ENCODE results near the gene NMNAT3.

NMNAT3 gene

DNA sequence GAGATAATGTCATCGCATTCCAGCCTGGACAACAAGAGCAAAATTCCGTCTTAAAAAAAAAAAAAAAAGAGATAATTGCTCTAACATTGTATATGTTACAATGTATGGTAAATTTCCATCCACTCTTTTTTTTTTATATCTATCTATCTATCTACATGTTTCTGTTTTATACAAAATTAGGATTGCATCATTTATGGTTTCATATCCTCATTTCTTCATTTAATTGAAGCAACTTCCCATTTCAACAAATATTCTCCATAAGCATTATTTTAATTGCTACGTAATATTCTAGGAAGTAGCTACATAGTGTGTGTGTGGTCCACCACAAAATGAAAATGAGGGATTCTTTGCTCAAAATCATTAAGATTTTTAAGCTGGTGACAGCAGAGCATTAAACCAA is 156.6 kb downstream of the NMNAT3 start:
- Histone ChIP-seq H3K4me1 (ENCODE audit: control insufficient read depth in 1 of 2, insufficient read depth in 1 of 2, low read depth in 1 of 2, low read length in 1 of 2) (peaks cover 5 to 11% of the 10 kb centered on the region in 2 experiments), H3K9me3 (no peaks in the 10 kb centered on the region), H3K27me3 (no peaks in the 10 kb centered on the region), H3K36me3 (no peaks in the 10 kb centered on the region), H3K27ac (no peak overlapping the region), H3K4me3 (ENCODE audit: low read depth in 1 of 2, low read length in 1 of 2) (no peak overlapping the region)
- TF ChIP-seq, protein P1, sequence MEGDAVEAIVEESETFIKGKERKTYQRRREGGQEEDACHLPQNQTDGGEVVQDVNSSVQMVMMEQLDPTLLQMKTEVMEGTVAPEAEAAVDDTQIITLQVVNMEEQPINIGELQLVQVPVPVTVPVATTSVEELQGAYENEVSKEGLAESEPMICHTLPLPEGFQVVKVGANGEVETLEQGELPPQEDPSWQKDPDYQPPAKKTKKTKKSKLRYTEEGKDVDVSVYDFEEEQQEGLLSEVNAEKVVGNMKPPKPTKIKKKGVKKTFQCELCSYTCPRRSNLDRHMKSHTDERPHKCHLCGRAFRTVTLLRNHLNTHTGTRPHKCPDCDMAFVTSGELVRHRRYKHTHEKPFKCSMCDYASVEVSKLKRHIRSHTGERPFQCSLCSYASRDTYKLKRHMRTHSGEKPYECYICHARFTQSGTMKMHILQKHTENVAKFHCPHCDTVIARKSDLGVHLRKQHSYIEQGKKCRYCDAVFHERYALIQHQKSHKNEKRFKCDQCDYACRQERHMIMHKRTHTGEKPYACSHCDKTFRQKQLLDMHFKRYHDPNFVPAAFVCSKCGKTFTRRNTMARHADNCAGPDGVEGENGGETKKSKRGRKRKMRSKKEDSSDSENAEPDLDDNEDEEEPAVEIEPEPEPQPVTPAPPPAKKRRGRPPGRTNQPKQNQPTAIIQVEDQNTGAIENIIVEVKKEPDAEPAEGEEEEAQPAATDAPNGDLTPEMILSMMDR (IDR thresholded peaks at IDR 0.05): no peak

DNA sequence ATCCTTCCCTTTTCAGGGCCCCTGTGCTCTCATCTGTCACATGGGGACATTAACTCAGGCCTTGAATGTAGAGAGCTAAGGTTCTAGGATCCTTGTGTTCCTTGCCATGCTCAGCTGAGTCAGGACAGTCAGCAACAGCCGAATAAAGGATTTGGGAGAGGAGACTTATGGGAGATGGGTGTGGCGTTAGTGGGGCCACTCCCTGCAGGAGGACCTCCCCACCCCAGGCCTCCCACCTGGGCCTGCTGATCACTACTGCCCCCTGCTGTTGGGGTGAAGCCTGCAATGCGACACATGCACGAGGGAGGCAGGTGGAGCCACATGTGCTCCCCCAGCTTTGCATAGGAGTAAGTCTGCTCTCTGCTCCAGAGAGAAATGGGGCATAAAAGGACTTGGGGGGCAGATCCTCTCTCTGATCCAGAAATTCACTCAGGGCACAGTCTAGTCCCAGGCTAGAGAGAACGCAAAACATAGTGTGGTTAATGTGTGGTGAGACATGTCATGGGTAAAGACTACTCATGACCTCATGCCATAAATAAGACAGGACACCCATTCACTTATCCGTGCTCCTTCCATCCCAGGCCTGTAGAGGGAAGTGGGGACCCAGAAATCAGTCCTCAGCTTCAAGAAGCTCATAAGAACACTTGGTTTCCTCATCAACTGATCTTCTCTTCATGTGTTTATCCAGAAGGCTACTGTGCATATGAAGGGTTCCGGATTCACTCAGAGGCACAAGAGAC is 157.6 kb downstream of the NMNAT3 start:
- TF ChIP-seq, protein P1 (IDR thresholded peaks at IDR 0.05): no peak
- H3K27ac ChIP-seq: no peak overlapping the region
- no peaks in the 10 kb centered on the region for H3K9me3 ChIP-seq
- no peak overlapping the region for H3K4me3 ChIP-seq (ENCODE audit: low read depth in 1 of 2, low read length in 1 of 2)
- H3K36me3 ChIP-seq: no peaks in the 10 kb centered on the region
- H3K4me1 ChIP-seq (ENCODE audit: control insufficient read depth in 1 of 2, insufficient read depth in 1 of 2, low read depth in 1 of 2, low read length in 1 of 2): peaks cover 5 to 11% of the 10 kb centered on the region in 2 experiments
- H3K27me3 ChIP-seq: no peaks in the 10 kb centered on the region

DNA sequence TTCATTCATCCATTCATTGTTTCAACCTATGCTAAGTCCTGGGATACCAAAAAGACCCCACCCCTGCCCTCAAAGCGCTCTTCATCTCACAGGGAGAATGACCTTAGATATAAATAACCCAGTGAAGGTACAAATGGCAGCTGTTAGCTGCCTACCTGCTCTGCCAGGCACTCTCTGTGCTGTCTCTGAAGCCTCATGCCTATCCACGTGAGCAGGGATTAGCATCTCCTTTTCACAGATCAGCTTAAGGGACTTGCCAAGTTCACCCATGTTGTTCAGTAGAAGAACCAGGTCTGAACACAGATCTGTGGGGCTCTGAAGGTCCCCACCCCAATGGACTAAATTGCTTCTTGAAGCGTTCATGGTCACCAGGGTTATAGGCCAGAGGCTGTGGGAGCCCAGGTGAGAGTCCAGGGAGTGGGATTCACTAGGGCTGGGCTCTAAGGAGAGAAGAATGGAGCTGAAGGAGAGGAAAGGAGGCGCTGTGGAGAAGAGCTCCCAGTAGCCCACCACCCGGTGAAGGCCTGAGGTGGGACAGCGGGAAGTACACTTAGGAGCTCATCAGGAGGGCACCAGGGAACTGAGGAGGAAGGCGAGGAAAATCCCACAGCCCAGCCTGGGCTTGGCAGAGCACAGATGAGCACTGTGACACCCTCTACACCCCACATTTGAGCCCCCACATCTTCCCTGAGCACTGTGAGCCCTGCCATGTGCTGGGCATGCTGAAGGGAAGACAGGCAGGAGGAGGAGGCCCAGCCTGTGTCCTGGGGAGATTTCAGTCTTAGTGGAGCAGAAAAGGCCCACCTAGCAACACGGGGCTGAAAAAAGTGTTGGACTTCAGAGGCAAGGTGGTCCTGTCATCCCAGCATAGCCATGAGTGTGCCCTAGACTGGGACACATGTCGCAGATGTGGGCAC is 158.6 kb downstream of the NMNAT3 start:
- Histone ChIP-seq H3K27me3 (no peaks in the 10 kb centered on the region), H3K27ac (no peak overlapping the region), H3K4me1 (ENCODE audit: control insufficient read depth in 1 of 2, insufficient read depth in 1 of 2, low read depth in 1 of 2, low read length in 1 of 2) (peaks cover 5 to 11% of the 10 kb centered on the region in 2 experiments), H3K36me3 (no peaks in the 10 kb centered on the region), H3K4me3 (ENCODE audit: low read depth in 1 of 2, low read length in 1 of 2) (no peak overlapping the region), H3K9me3 (no peaks in the 10 kb centered on the region)
- TF ChIP-seq, protein P1 (IDR thresholded peaks at IDR 0.05): no peak

DNA sequence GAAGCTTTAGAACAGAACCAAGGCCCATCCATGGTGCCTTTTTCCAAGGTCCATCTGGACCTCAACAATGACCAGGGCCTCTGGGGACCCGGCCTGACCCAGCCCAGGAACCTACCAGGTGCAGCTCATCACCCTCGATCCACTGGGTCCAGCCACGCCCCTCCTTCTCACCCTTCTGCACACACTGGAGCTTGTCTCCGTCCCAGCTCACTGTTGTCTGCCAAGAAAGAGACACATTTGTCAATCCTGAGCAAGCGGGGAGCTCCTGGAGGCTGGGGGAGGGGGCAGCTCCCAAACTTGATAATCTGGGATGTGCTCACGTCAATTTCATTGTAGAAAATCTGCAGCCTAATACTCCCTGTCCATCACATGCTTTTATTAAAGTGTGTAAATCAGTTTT is 159.5 kb downstream of the NMNAT3 start:
- Histone ChIP-seq H3K9me3 (no peaks in the 10 kb centered on the region), H3K27ac (no peak overlapping the region), H3K27me3 (no peaks in the 10 kb centered on the region), H3K4me3 (ENCODE audit: low read depth in 1 of 2, low read length in 1 of 2) (no peak overlapping the region), H3K36me3 (no peaks in the 10 kb centered on the region), H3K4me1 (ENCODE audit: control insufficient read depth in 1 of 2, insufficient read depth in 1 of 2, low read depth in 1 of 2, low read length in 1 of 2) (peaks cover 5 to 11% of the 10 kb centered on the region in 2 experiments)
- TF ChIP-seq, protein P1 (IDR thresholded peaks at IDR 0.05): no peak

DNA sequence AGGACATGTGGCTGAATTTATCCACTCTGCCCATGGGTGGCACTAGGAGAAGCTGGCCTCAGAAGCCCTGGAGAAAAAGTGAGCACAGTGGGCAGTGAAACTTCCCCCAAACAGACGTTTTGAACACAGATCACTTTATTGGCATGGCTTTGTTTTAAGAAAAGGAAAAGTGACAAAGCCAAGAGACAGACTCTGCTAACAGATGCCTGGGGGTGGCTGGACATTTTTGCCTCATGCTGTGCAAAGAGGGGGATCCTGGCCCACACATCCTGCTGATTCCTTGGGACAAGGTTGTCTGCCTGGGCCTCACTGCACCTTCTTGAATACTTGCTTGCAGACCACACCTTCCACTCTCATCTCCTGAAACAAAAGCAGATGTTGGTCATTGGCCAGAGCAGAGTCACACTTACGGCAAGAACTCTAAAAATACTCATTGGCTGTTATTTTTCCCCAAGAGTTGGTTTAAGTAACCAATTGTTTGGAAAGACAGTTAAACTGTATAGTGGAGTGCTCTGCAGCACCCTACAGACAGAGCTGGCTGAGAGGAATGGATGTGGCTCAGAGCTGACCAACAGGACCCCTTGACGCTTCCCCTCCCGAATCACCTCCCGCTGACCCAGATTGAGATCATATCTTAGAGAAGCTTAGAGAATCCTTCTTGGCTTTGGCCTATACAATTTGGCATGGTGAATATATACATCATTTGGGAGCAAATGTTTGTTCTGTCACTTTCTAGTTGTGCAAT is 160.3 kb downstream of the NMNAT3 start:
- TF ChIP-seq, protein P1 (IDR thresholded peaks at IDR 0.05): no peak
- Histone ChIP-seq H3K9me3 (no peaks in the 10 kb centered on the region), H3K27me3 (no peaks in the 10 kb centered on the region), H3K4me1 (ENCODE audit: control insufficient read depth in 1 of 2, insufficient read depth in 1 of 2, low read depth in 1 of 2, low read length in 1 of 2) (peaks cover 5 to 11% of the 10 kb centered on the region in 2 experiments), H3K36me3 (no peaks in the 10 kb centered on the region), H3K4me3 (ENCODE audit: low read depth in 1 of 2, low read length in 1 of 2) (no peak overlapping the region), H3K27ac (no peak overlapping the region)
